Measurements from ENCODE around the gene CYTH1.
A peak's percentile ranks its signal among the peaks of the same experiment; 100 is the strongest.
"Not testable (repeated sequence)": the region's sequence is repeated elsewhere in the genome, so short reads cannot be mapped to it uniquely, and the experiment has no call there.

Gene CYTH1

DNA sequence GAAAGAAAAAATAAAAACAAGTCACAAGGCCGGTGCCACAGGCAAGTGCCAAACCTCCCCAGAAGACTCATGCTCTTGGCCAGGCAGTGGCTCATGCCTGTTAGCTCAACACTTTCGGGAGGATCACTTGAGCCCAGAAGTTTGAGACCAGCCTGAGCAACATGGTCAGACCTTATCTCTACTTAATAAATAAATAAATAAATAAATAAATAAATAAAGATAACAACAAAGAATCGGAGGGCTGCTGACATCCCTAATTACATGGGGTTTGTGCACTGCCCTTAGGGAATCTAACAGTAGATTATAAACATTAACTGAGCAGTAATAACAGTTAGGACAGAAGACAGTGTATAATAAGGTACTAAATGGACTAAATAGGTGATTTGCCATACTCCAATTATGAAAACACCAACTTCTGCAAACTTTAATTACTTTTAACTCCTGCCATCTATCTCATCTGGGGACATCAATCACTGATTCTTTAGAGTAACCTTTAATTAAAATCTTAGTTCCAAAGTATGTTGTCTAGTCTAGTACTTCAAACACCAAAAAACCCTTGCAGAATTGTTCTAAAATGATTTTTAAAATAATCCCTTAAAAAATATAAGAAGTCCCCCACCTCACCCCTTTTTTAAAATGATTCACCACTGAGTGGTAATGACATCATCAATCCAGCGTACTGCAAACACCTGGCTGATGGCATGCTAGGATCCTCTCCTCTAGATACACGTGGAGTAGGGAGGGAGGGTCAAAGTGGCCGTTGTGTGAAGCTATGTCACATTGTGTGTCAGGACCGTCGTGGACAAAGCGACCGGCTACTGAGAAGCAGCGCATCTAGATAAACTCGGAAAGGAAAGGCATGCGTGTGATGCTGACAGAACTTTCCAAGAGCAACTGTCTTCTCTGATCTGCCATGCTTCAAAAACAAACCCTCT is 28.5 kb downstream of the CYTH1 start:
- H3K4me1 ChIP-seq (ENCODE audit: control insufficient read depth in 1 of 2, insufficient read depth in 2 of 2, low read length in 2 of 2), result peaks cover 5 to 15% of the 10 kb centered on the region in 2 donors
- H3K4me3 ChIP-seq (ENCODE audit: low read depth in 1 of 2, low read length in 2 of 2), result no peak overlapping the region
- H3K36me3 ChIP-seq (ENCODE audit: control insufficient read depth in 1 of 2, insufficient read depth in 2 of 2, low read length in 2 of 2), result no peaks in the 10 kb centered on the region
- no peak overlapping the region for H3K27ac ChIP-seq (ENCODE audit: low read length)
- no peaks in the 10 kb centered on the region for H3K27me3 ChIP-seq (ENCODE audit: low read depth, low read length)
- no peaks in the 10 kb centered on the region for H3K9me3 ChIP-seq (ENCODE audit: control insufficient read depth in 1 of 2, low read length in 2 of 2)

DNA sequence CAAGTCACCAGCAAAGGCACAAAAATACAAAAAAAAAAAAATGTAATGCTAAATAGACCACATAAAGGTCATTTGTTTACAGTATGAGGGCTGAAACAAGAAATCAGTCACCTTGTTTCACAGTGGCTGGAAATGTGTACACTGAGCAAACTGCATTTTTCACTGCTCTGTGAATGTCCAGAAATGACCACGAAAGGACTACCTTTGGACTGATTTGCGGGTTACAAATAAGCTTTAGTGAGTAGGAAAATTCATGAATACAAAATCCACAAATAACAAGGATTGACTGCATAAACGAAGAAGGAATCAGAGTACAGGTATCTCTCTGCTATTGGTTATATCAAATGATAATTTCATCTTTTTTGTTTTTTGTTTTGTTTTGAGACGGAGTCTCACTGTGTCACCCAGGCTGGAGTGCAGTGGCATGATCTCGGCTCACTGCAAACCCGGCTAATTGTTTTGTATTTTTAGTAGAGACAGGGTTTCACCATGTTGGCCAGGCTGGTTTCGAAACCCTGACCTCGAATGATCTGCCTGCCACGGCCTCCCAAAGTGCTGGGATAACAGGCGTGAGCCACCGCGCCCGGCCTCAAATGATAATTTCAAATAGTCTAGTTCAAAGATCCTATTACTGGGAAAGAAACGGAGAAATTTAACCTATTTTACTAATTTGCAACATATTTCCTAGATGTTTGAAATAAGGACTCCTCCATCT is 30.5 kb downstream of the CYTH1 start:
- peaks cover 19 to 24% of the 10 kb centered on the region in 2 donors for H3K4me1 ChIP-seq (ENCODE audit: control insufficient read depth in 1 of 2, insufficient read depth in 2 of 2, low read length in 2 of 2)
- no peak overlapping the region for H3K27ac ChIP-seq (ENCODE audit: low read length)
- H3K36me3 ChIP-seq (ENCODE audit: control insufficient read depth in 1 of 2, insufficient read depth in 2 of 2, low read length in 2 of 2), result no peaks in the 10 kb centered on the region
- H3K4me3 ChIP-seq (ENCODE audit: low read depth in 1 of 2, low read length in 2 of 2), result no peak overlapping the region
- no peaks in the 10 kb centered on the region for H3K27me3 ChIP-seq (ENCODE audit: low read depth, low read length)
- H3K9me3 ChIP-seq (ENCODE audit: control insufficient read depth in 1 of 2, low read length in 2 of 2), result no peaks in the 10 kb centered on the region

DNA sequence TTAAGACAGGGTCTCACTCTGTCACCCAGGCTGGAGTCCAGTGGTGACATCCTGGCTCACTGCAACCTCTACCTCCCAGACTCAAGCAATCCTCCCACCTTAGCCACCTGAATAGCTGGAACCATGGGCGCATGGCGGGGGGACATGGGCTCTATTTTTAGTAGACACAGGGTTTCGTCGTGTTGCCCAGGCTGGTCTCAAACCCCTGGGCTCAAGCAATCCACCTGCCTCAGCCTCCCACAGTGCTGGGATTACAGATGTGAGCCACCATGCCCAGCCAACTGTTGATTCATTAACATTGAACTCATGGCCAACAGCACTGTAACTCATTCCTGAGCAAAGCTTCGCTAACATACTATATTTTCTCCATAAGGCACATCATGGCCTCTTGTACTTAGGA is 31.1 kb downstream of the CYTH1 start:
- H3K4me3 ChIP-seq (ENCODE audit: low read depth in 1 of 2, low read length in 2 of 2); H3K27me3 ChIP-seq (ENCODE audit: low read depth, low read length); H3K27ac ChIP-seq (ENCODE audit: low read length); H3K9me3 ChIP-seq (ENCODE audit: control insufficient read depth in 1 of 2, low read length in 2 of 2); H3K36me3 ChIP-seq (ENCODE audit: control insufficient read depth in 1 of 2, insufficient read depth in 2 of 2, low read length in 2 of 2): not testable (repeated sequence)
- peaks cover 25 to 30% of the 10 kb centered on the region in 2 donors for H3K4me1 ChIP-seq (ENCODE audit: control insufficient read depth in 1 of 2, insufficient read depth in 2 of 2, low read length in 2 of 2)

DNA sequence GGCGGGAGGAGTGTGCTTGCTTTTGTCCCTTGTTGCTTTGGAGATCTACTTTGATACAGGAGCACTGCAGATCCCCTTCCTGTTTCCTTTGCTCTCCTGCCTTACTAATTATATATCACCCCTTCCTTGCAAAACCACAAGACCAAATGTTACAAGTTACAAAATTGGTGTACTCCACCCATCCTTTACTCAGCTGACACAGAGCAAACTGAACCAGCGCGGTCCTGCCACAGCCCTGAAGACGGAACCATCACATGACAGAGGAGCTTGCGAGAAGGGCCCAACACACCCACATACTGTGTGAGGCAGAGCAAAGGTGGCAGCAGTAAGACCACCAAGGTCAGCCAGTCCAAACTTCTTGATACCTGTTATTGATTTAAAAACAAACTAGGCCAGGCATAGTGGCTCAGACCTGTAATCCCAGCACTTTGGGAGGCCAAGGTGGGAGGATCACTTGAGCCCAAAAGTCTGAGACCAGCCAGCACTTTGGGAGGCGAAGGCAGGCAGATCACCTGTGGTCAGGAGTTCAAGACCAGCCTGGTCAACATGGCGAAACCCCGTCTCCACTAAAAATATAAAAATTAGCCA is 33.2 kb downstream of the CYTH1 start:
- Histone ChIP-seq H3K9me3 (ENCODE audit: control insufficient read depth in 1 of 2, low read length in 2 of 2) (no peaks in the 10 kb centered on the region), H3K27ac (ENCODE audit: low read length) (peak overlapping the region; percentile 58), H3K27me3 (ENCODE audit: low read depth, low read length) (no peaks in the 10 kb centered on the region), H3K4me1 (ENCODE audit: control insufficient read depth in 1 of 2, insufficient read depth in 2 of 2, low read length in 2 of 2) (peaks cover 32 to 40% of the 10 kb centered on the region in 2 donors), H3K4me3 (ENCODE audit: low read depth in 1 of 2, low read length in 2 of 2) (no peak overlapping the region), H3K36me3 (ENCODE audit: control insufficient read depth in 1 of 2, insufficient read depth in 2 of 2, low read length in 2 of 2) (no peaks in the 10 kb centered on the region)

DNA sequence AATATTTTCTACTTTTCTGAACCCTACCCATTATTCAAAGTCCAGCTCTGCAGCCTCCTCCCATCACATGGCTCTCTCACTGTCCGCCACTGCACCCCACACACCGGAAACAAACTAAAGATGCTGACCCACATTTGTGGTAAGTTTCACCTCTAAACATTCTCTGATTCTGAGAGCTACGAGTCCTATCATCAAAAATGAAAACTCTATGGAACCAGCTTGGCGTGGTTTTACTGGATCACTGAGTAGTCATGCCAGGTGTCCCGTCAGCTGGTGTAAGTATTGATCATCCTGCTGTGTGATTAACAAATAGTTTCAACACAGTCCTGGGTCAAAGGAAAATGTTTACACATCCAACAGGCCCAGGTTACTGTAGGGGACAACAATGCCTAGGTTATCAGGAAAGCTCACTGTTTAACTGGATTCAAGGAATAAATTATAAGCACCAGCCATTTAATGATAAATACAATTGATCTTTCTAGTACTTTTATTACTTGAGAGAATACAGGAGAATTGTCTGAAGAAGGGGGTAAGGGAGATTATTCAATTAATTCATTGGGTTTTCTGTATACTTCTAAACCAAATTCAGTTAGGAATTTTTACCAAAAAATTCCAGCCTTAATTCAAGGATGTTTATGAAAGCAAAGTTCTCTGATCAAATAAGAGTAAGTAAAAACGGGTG is 33.9 kb downstream of the CYTH1 start:
- peak overlapping the region in 1 of 2 donors; percentile 3 for H3K4me3 ChIP-seq (ENCODE audit: low read depth in 1 of 2, low read length in 2 of 2)
- peaks cover 32 to 40% of the 10 kb centered on the region in 2 donors for H3K4me1 ChIP-seq (ENCODE audit: control insufficient read depth in 1 of 2, insufficient read depth in 2 of 2, low read length in 2 of 2)
- no peaks in the 10 kb centered on the region for H3K9me3 ChIP-seq (ENCODE audit: control insufficient read depth in 1 of 2, low read length in 2 of 2)
- no peaks in the 10 kb centered on the region for H3K36me3 ChIP-seq (ENCODE audit: control insufficient read depth in 1 of 2, insufficient read depth in 2 of 2, low read length in 2 of 2)
- H3K27me3 ChIP-seq (ENCODE audit: low read depth, low read length), result no peaks in the 10 kb centered on the region
- H3K27ac ChIP-seq (ENCODE audit: low read length), result peak overlapping the region; percentile 58

DNA sequence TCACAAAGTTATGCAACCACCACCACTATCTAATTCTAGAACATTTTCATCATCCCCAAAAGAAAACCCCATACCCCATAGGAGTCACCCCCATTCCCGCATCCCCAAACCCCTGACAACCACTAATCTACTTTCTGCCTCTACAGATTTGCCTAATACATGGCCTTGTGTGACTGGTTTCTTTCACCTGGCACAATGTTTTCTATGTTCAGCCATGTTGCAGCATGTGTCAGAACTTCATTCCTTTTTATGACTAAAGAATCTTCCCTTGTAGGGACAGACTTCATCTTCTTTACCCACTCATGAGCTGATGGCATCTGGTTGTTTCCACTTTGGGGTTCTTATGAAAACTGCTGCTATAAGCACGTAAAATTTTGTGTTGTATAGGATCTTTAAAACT is 34.6 kb downstream of the CYTH1 start:
- peaks cover 32 to 40% of the 10 kb centered on the region in 2 donors for H3K4me1 ChIP-seq (ENCODE audit: control insufficient read depth in 1 of 2, insufficient read depth in 2 of 2, low read length in 2 of 2)
- H3K36me3 ChIP-seq (ENCODE audit: control insufficient read depth in 1 of 2, insufficient read depth in 2 of 2, low read length in 2 of 2), result no peaks in the 10 kb centered on the region
- H3K27ac ChIP-seq (ENCODE audit: low read length), result peak overlapping the region; percentile 58
- no peak overlapping the region for H3K4me3 ChIP-seq (ENCODE audit: low read depth in 1 of 2, low read length in 2 of 2)
- H3K9me3 ChIP-seq (ENCODE audit: control insufficient read depth in 1 of 2, low read length in 2 of 2), result no peaks in the 10 kb centered on the region
- H3K27me3 ChIP-seq (ENCODE audit: low read depth, low read length), result no peaks in the 10 kb centered on the region

DNA sequence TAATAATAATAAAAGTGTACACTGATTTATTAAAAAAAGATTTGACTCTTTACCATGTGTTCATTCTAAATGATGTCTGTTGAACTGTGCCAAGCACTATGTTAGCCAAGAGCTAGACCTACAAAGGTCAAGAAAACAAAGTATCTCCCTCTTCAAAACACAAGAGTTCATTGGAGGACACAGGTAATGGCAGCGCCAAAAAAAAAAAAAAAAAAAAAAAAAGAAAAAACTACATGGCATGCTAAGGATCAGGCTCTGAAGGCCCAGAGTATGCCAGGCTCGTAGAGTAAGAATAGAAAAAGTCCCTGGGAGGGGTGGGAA is 35.2 kb downstream of the CYTH1 start:
- Histone ChIP-seq H3K4me3 (ENCODE audit: low read depth in 1 of 2, low read length in 2 of 2) (no peak overlapping the region), H3K27me3 (ENCODE audit: low read depth, low read length) (no peaks in the 10 kb centered on the region), H3K4me1 (ENCODE audit: control insufficient read depth in 1 of 2, insufficient read depth in 2 of 2, low read length in 2 of 2) (peaks cover 32 to 40% of the 10 kb centered on the region in 2 donors), H3K9me3 (ENCODE audit: control insufficient read depth in 1 of 2, low read length in 2 of 2) (no peaks in the 10 kb centered on the region), H3K36me3 (ENCODE audit: control insufficient read depth in 1 of 2, insufficient read depth in 2 of 2, low read length in 2 of 2) (no peaks in the 10 kb centered on the region), H3K27ac (ENCODE audit: low read length) (peak overlapping the region; percentile 58)

DNA sequence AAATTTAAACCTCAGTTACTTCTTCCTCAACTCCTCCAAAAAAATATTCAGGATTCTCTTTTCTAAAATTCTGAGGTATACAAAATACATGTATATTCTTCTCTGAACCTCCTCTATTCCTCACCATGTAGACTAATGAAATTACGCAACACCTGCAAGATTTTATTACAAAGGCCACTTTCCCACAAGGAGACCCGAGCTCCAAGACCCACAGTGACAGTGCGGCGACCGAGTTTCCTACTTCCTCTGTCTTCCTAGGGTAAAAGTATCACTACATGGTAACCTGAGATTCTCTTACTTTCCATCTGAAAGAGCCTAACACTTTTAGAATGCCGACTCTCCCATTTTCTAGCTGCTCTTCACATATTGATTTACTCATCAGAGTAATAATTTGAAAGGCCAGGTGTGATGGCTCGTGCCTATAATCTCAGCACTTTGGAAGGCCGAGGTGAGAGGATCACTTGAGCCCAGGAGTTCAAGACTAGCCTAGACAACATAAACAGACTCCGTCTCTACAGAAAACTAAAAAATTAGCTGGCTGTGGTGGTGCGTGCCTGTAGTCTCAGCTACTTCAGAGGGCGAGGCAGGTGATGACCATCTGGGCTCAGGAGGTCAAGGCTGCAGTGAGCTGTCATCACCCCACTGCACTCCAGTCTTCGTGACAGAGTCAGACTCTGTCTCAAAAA is 35.7 kb downstream of the CYTH1 start:
- no peaks in the 10 kb centered on the region for H3K36me3 ChIP-seq (ENCODE audit: control insufficient read depth in 1 of 2, insufficient read depth in 2 of 2, low read length in 2 of 2)
- peaks cover 32 to 40% of the 10 kb centered on the region in 2 donors for H3K4me1 ChIP-seq (ENCODE audit: control insufficient read depth in 1 of 2, insufficient read depth in 2 of 2, low read length in 2 of 2)
- H3K27me3 ChIP-seq (ENCODE audit: low read depth, low read length), result no peaks in the 10 kb centered on the region
- H3K27ac ChIP-seq (ENCODE audit: low read length), result no peak overlapping the region
- H3K9me3 ChIP-seq (ENCODE audit: control insufficient read depth in 1 of 2, low read length in 2 of 2), result no peaks in the 10 kb centered on the region
- H3K4me3 ChIP-seq (ENCODE audit: low read depth in 1 of 2, low read length in 2 of 2), result no peak overlapping the region

DNA sequence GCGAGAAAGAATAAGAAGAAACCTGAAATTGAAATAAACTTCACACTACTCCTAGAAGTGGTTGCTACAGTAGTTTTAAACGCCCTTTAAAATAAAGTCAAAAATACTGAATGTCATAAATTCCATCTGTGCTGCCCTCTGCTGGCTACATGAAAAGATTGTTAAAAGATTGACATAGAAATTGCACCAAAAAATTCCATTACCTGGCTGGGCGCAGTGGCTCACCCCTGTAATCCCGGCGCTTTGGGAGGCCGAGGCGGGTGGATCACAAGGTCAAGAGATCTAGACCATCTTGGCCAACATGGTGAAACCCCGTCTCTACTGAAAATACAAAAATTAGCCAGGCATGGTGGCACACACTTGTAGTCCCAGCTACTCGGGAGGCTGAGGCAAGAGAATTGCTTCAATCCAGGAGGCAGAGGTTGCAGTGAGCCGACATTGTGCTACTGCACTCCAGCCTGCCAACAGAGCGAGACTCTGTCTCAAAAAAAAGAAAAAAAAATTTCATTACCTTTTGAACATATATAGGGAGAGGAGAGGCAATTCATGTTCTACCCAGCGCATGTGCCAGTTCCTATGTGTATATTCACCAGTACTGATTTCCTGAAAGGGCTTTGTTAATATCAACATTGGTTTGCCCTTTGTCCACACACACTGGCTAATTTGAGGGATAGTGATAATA is 36.5 kb downstream of the CYTH1 start:
- H3K4me1 ChIP-seq (ENCODE audit: control insufficient read depth in 1 of 2, insufficient read depth in 2 of 2, low read length in 2 of 2), result peaks cover 32 to 40% of the 10 kb centered on the region in 2 donors
- H3K9me3 ChIP-seq (ENCODE audit: control insufficient read depth in 1 of 2, low read length in 2 of 2), result no peaks in the 10 kb centered on the region
- no peak overlapping the region for H3K4me3 ChIP-seq (ENCODE audit: low read depth in 1 of 2, low read length in 2 of 2)
- no peaks in the 10 kb centered on the region for H3K27me3 ChIP-seq (ENCODE audit: low read depth, low read length)
- H3K36me3 ChIP-seq (ENCODE audit: control insufficient read depth in 1 of 2, insufficient read depth in 2 of 2, low read length in 2 of 2), result no peaks in the 10 kb centered on the region
- peak overlapping the region; percentile 14 for H3K27ac ChIP-seq (ENCODE audit: low read length)

DNA sequence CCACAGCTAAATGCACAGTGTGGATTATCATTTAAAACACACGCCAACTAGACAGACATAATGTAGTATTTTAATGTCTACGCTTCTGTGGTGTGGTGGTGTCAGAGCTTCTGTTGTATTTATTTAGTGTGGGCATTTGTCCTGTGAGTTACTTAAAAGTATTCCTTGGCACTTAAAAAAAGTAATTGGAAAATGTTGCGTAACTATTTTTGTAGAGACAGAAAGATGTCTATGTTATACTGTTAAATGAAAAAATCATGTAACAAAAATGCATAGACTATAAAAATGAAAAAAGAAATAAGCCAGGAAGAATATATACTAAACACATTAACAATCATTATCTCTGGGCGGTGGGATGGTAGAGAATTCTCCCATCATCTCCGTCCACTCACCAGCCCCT is 39.2 kb downstream of the CYTH1 start:
- Histone ChIP-seq H3K9me3 (ENCODE audit: control insufficient read depth in 1 of 2, low read length in 2 of 2) (no peaks in the 10 kb centered on the region), H3K27ac (ENCODE audit: low read length) (no peak overlapping the region), H3K4me3 (ENCODE audit: low read depth in 1 of 2, low read length in 2 of 2) (no peak overlapping the region), H3K27me3 (ENCODE audit: low read depth, low read length) (no peaks in the 10 kb centered on the region), H3K4me1 (ENCODE audit: control insufficient read depth in 1 of 2, insufficient read depth in 2 of 2, low read length in 2 of 2) (peaks cover 31 to 32% of the 10 kb centered on the region in 2 donors), H3K36me3 (ENCODE audit: control insufficient read depth in 1 of 2, insufficient read depth in 2 of 2, low read length in 2 of 2) (no peaks in the 10 kb centered on the region)

Data from muscle layer of duodenum (tissue), 2 donors.